Activated CD4-positive, alpha-beta T cell treated with anti-CD3 and anti-CD28 coated beads, Interleukin-2, amount 10 ng/mL, durations not matched to agents 7 days and 5 days (primary cell): ENCODE measurements around the gene POMGNT2. TPM values are rescaled to one million over a fixed set of nuclear protein-coding genes. Genes with fewer than 3 reads are reported as not detected.

Source experiments
- CTCF ChIA-PET: fragments of 350-600 bp; sonication (Branson Sonifier 250); formaldehyde crosslinking; loops from one replicate; lab custom pipeline; 2021; ENCODE audit warnings: antibody characterized with exemption; lab: Charles Lee
- POLR2A ChIA-PET: fragments of 350-600 bp; sonication (Branson Sonifier 250); formaldehyde crosslinking; loops from one replicate; lab custom pipeline; 2021; ENCODE audit warnings: antibody characterized with exemption; lab: Charles Lee
- DNase-seq: peaks from one replicate; pipeline ENCODE4 v3.0.0-alpha.2; 2020
- H3K27ac Mint-ChIP-seq: one replicate; pipeline ENCODE4 v1.8.0; 2021; ENCODE audit warnings: mild to moderate bottlenecking, moderate library complexity, mixed read lengths
- H3K27me3 Mint-ChIP-seq: one replicate; pipeline ENCODE4 v1.8.0; 2021; ENCODE audit warnings: mixed read lengths
- H3K36me3 Mint-ChIP-seq: one replicate; pipeline ENCODE4 v1.8.0; 2021; ENCODE audit warnings: low read depth, mixed read lengths
- H3K4me1 Mint-ChIP-seq: one replicate; pipeline ENCODE4 v1.8.0; 2021; ENCODE audit warnings: mixed read lengths
- H3K4me3 Mint-ChIP-seq: one replicate; pipeline ENCODE4 v1.8.0; 2021; ENCODE audit warnings: mild to moderate bottlenecking, moderate library complexity, mixed read lengths
- H3K9me3 Mint-ChIP-seq: one replicate; pipeline ENCODE4 v1.8.0; 2021; ENCODE audit warnings: mixed read lengths
- total RNA-seq, 2 experiments: library from RNA; stranded (reverse); gene quantifications; one replicate each; pipeline ENCODE4 v1.2.3, GENCODE V29; 2021

Gene POMGNT2
- total RNA-seq, 2 experiments from 2014 or later: 6.7 to 6.9 TPM

- Mint-ChIP-seq H3K4me3 (no peak overlapping the region), H3K4me1 (no peaks in the 10 kb centered on the region), H3K9me3 (peaks cover 2% of the 10 kb centered on the region), H3K36me3 (no peaks in the 10 kb centered on the region), H3K27ac (no peak overlapping the region), H3K27me3 (no peaks in the 10 kb centered on the region)
- DNase-seq: no peak
- CTCF ChIA-PET: interaction anchor here (1.5 kb wide), 1 partner anchor 8 kb away, joined by 5 read pairs; no protein-coding TSS in a partner anchor
- POLR2A ChIA-PET: no interaction called here
These were observed 73.9 kb downstream of the POMGNT2 start for GRCh38 chr3:43031889-43032545.

- POLR2A ChIA-PET: no interaction called here
- DNase-seq: no peak
These were observed 74.4 kb downstream of the POMGNT2 start for GRCh38 chr3:43031485-43031884.

GRCh38 chr3:43030162-43030935 is 75.5 kb downstream of the POMGNT2 start:
- Mint-ChIP-seq H3K27me3 (no peaks in the 10 kb centered on the region), H3K27ac (no peak overlapping the region), H3K36me3 (no peaks in the 10 kb centered on the region), H3K9me3 (peaks cover 5% of the 10 kb centered on the region), H3K4me1 (peaks cover 4% of the 10 kb centered on the region), H3K4me3 (no peak overlapping the region)
- no peak for DNase-seq
- ChIA-PET CTCF (interaction anchor here (0.5 to 0.6 kb wide), 2 partner anchors 504 to 885 kb away, joined by 3 to 4 read pairs; no protein-coding TSS in a partner anchor), POLR2A (no interaction called here)

More at GRCh38 chr3:43031485-43031884, 74.4 kb downstream of the POMGNT2 start:
- H3K9me3 Mint-ChIP-seq: peaks cover 3% of the 10 kb centered on the region
- H3K27ac Mint-ChIP-seq: no peak overlapping the region
- H3K27me3 Mint-ChIP-seq: no peaks in the 10 kb centered on the region
- H3K36me3 Mint-ChIP-seq: no peaks in the 10 kb centered on the region
- H3K4me3 Mint-ChIP-seq: no peak overlapping the region
- CTCF ChIA-PET: interaction anchor here (1.5 kb wide), 1 partner anchor 8 kb away, joined by 5 read pairs; no protein-coding TSS in a partner anchor
- H3K4me1 Mint-ChIP-seq: no peaks in the 10 kb centered on the region

Other genes with a start within 250 kb of the POMGNT2 start
- not detected for gene CYP8B1, start 230.2 kb downstream of the POMGNT2 start, total RNA-seq
- gene ZNF662, start 199.9 kb downstream of the POMGNT2 start, total RNA-seq: under 1 TPM; 0.22 to 0.25 TPM
- not detected for gene GASK1A, start 126.8 kb downstream of the POMGNT2 start, total RNA-seq
- gene SNRK, start 180.5 kb upstream of the POMGNT2 start, total RNA-seq: 10 to 100 TPM; 62.9 to 65.6 TPM